IMR-90 (cell line): ENCODE data around the gene ZNF211. TPM values are rescaled to one million over a fixed set of nuclear protein-coding genes. Genes with fewer than 3 reads are reported as not detected.

ENCODE experiments used
- ATAC-seq: fragments of 200-7000 bp; cut with Tn5 transposase; 2 replicates; pipeline ENCODE4 v1.9.1; 2020; ENCODE audit warnings: low read depth, mild to moderate bottlenecking, moderate library complexity
- BruUV-seq: library from RNA; stranded (reverse); fragments of 400-500 nt; replicated peaks from 2 replicates; lab custom pipeline; 2021; lab: Mats Ljungman, UMichigan
- CTCF ChIA-PET: fragments of 300-600 bp; formaldehyde crosslinking; extraction: SDS; loops from one replicate; lab custom pipeline; 2021; ENCODE audit warnings: antibody characterized with exemption; lab: Yijun Ruan, JAX
- POLR2A ChIA-PET: fragments of 300-600 bp; sonication (Branson Sonifier 250); formaldehyde crosslinking; loops from one replicate; lab custom pipeline; 2022; ENCODE audit warnings: antibody characterized with exemption; ENCODE audit not compliant: unreplicated experiment; lab: Charles Lee
- DNase-seq: peaks from one replicate; pipeline ENCODE4 v3.0.0; 2013
- H2AFZ ChIP-seq: replicated peaks from 2 replicates; pipeline ENCODE3; 2013; ENCODE audit warnings: low read length, mild to moderate bottlenecking; ENCODE audit not compliant: poor library complexity
- H2AK5ac ChIP-seq: 2 replicates; pipeline ENCODE4 v1.6.1; 2013; ENCODE audit warnings: low read depth, low read length, inconsistent platforms
- H2AK9ac ChIP-seq: replicated peaks from 2 replicates; pipeline ENCODE3; 2013; ENCODE audit warnings: mild to moderate bottlenecking, low read depth, low read length, moderate library complexity; ENCODE audit not compliant: poor library complexity
- H2BK120ac ChIP-seq: 2 replicates; pipeline ENCODE4 v1.6.1; 2013; ENCODE audit warnings: low read depth, low read length, inconsistent platforms
- H2BK15ac ChIP-seq: 3 replicates; pipeline ENCODE4 v1.6.1; 2013; ENCODE audit warnings: low read depth, low read length, inconsistent platforms
- H2BK20ac ChIP-seq: 2 replicates; pipeline ENCODE4 v1.6.1; 2013; ENCODE audit warnings: low read depth, mild to moderate bottlenecking, inconsistent platforms, low read length, moderate library complexity
- H2BK5ac ChIP-seq: 2 replicates; pipeline ENCODE4 v1.6.1; 2013; ENCODE audit warnings: mild to moderate bottlenecking, low read depth, low read length, inconsistent platforms; ENCODE audit not compliant: poor library complexity, severe bottlenecking
- H3K14ac ChIP-seq: replicated peaks from 2 replicates; pipeline ENCODE4 v1.6.1; 2013; ENCODE audit warnings: low read depth, low read length, inconsistent platforms
- H3K18ac ChIP-seq: 2 replicates; pipeline ENCODE4 v1.6.1; 2013; ENCODE audit warnings: low read depth, low read length, control low read depth
- H3K23ac ChIP-seq: 2 replicates; pipeline ENCODE4 v1.6.1; 2013; ENCODE audit warnings: low read depth, low read length, inconsistent platforms
- H3K27ac ChIP-seq: 2 replicates; pipeline ENCODE4 v1.5.1; 2013; ENCODE audit warnings: mild to moderate bottlenecking, control low read depth, low read length; ENCODE audit not compliant: insufficient read depth
- H3K27me3 ChIP-seq: 2 replicates; pipeline ENCODE4 v1.6.1; 2013; ENCODE audit warnings: low read length; ENCODE audit not compliant: control insufficient read depth, insufficient read depth
- H3K36me3 ChIP-seq: 2 replicates; pipeline ENCODE4 v1.6.1; 2013; ENCODE audit warnings: low read length, mixed read lengths; ENCODE audit not compliant: control insufficient read depth, insufficient read depth
- H3K4ac ChIP-seq: 2 replicates; pipeline ENCODE4 v1.6.1; 2013; ENCODE audit warnings: low read depth, low read length, inconsistent platforms
- H3K4me1 ChIP-seq: 2 replicates; pipeline ENCODE4 v1.6.1; 2013; ENCODE audit warnings: low read length, mixed read lengths; ENCODE audit not compliant: control insufficient read depth, insufficient read depth
- H3K4me2 ChIP-seq: 2 replicates; pipeline ENCODE4 v1.6.1; 2013; ENCODE audit warnings: low read depth, mild to moderate bottlenecking, control low read depth, low read length, moderate library complexity
- H3K4me3 ChIP-seq: 2 replicates; pipeline ENCODE4 v1.5.1; 2013; ENCODE audit warnings: low read depth, mild to moderate bottlenecking, control low read depth, low read length, moderate library complexity; ENCODE audit not compliant: insufficient read depth
- H3K56ac ChIP-seq: 2 replicates; pipeline ENCODE4 v1.6.1; 2013; ENCODE audit warnings: low read length, inconsistent platforms; ENCODE audit not compliant: insufficient read depth; ENCODE audit errors: extremely low read depth
- H3K79me1 ChIP-seq, 2 experiments: 2 replicates each; pipeline ENCODE4 v1.6.1; 2013; ENCODE audit warnings: low read length in 2 of 2, inconsistent platforms in 1 of 2, low read depth in 1 of 2
- H3K9ac ChIP-seq: 2 replicates; pipeline ENCODE4 v1.6.1; 2013; ENCODE audit warnings: low read depth, low read length, control low read depth
- H3K9me1 ChIP-seq: 2 replicates; pipeline ENCODE4 v1.6.1; 2013; ENCODE audit warnings: low read length, inconsistent platforms; ENCODE audit not compliant: insufficient read depth
- H3K9me3 ChIP-seq: 2 replicates; pipeline ENCODE4 v1.6.1; 2013; ENCODE audit warnings: low read length; ENCODE audit not compliant: control insufficient read depth, insufficient read depth
- H4K20me1 ChIP-seq: 2 replicates; pipeline ENCODE4 v1.6.1; 2013; ENCODE audit warnings: low read length, inconsistent platforms; ENCODE audit not compliant: insufficient read depth
- H4K5ac ChIP-seq: 2 replicates; pipeline ENCODE4 v1.6.1; 2013; ENCODE audit warnings: mild to moderate bottlenecking, low read depth, low read length, control low read depth
- H4K8ac ChIP-seq, 2 experiments: 2 replicates each; pipeline ENCODE4 v1.6.1; 2013; ENCODE audit warnings: low read depth in 2 of 2, low read length in 2 of 2, control low read depth in 1 of 2, inconsistent platforms in 1 of 2
- H4K91ac ChIP-seq: 2 replicates; pipeline ENCODE4 v1.6.1; 2013; ENCODE audit warnings: low read depth, low read length, inconsistent platforms; ENCODE audit not compliant: insufficient read depth
- BHLHE40 ChIP-seq: fragments of 150-350 bp; IDR thresholded peaks from 2 replicates; pipeline ENCODE4 v1.6.1; 2016; ENCODE audit warnings: mild to moderate bottlenecking, low read depth, low read length
- CTCF ChIP-seq: conservative IDR thresholded peaks from 2 replicates; pipeline ENCODE4 v1.5.1; 2012; ENCODE audit warnings: mild to moderate bottlenecking, low read depth, low read length, improper control_type of control experiment
- ELK1 ChIP-seq: fragments of 150-350 bp; IDR thresholded peaks from 2 replicates; pipeline ENCODE4 v1.6.1; 2016; ENCODE audit warnings: low read depth, mild to moderate bottlenecking, low read length, moderate library complexity, borderline replicate concordance
- MAFK ChIP-seq: IDR thresholded peaks from 2 replicates; pipeline ENCODE4 v1.6.1; 2012; ENCODE audit warnings: low read depth, low read length, improper control_type of control experiment
- MXI1 ChIP-seq: IDR thresholded peaks from 2 replicates; pipeline ENCODE4 v1.6.1; 2012; ENCODE audit warnings: low read depth, mild to moderate bottlenecking, low read length, moderate library complexity, borderline replicate concordance
- SMC3 ChIP-seq: fragments of 150-350 bp; IDR thresholded peaks from 2 replicates; pipeline ENCODE4 v1.6.1; 2016; ENCODE audit warnings: low read depth, mild to moderate bottlenecking, antibody characterized with exemption, low read length, moderate library complexity
- dilution Hi-C: fragments of 300-500 bp; cut with HindIII; formaldehyde crosslinking; loops from one replicate; pipeline ENCODE4 v1.14.3; 2018; ENCODE audit warnings: low sequenced_read_pairs; ENCODE audit not compliant: unreplicated experiment
- in situ Hi-C: fragments of 300-500 bp; cut with MboI; formaldehyde crosslinking; loops from 3 replicates; pipeline ENCODE4 v1.14.3; 2019; ENCODE audit warnings: low sequenced_read_pairs, inconsistent platforms, mixed read lengths
- intact Hi-C: fragments of 100-400 bp; cut with micrococcal nuclease; formaldehyde crosslinking; loops from 2 replicates; pipeline ENCODE4 v1.10.0; 2022
- polyA plus RNA-seq, 3 experiments: library from polyadenylated mRNA; depleted of rRNA; stranded (reverse); fragments of >200 nt; gene quantifications; 2 replicates each; pipeline ENCODE4 v1.2.3, GENCODE V29; 2012; ENCODE audit warnings: low replicate concordance in 1 of 3
- total RNA-seq: library from RNA; depleted of rRNA; stranded (reverse); fragments of >200 nt; gene quantifications from 2 replicates; pipeline ENCODE4 v1.2.3, GENCODE V29; 2012

The ZNF211 gene
- total and polyA plus RNA-seq, 2 of the 4 experiments (the other 2 are of a cell fraction) = 8.7 to 13.1 TPM

DNA sequence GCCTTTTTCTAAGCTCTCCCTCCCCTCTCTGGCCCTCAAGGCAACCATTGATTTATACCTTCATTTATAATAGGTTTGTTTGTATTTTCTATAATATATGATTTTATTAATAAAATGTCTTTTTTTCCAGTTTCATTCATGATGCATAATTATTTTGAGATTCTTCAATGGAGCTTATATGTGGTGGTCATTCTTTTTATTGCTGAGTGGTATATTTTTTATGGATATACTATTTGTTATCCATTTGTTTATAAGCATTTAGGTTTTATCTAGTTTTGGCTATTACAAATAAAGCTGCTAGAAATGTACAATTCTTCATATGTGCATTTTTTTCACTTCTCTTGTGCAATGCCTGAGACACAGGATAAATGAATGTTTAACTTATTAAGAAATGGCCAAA, 10.8 kb downstream of the ZNF211 start:
- Histone ChIP-seq H4K8ac (no peak overlapping the region), H3K9me1 (no peaks in the 10 kb centered on the region), H3K4me3 (no peak overlapping the region), H3K27me3 (no peaks in the 10 kb centered on the region), H3K14ac (no peak overlapping the region), H3K9me3 (peaks cover 38% of the 10 kb centered on the region), H3K18ac (no peak overlapping the region), H3K27ac (no peak overlapping the region), H2BK5ac (no peak overlapping the region), H2BK120ac (no peak overlapping the region), H3K4me1 (no peaks in the 10 kb centered on the region), H2AFZ (no peak overlapping the region), H3K56ac (no peak overlapping the region), H2AK9ac (no peak overlapping the region), H3K4me2 (no peak overlapping the region), H4K91ac (no peak overlapping the region), H2AK5ac (no peak overlapping the region), H3K4ac (no peak overlapping the region), H4K5ac (no peak overlapping the region), H3K23ac (no peak overlapping the region), H3K9ac (no peak overlapping the region), H3K79me1 (peaks cover 0 to 3% of the 10 kb centered on the region in 2 experiments; a peak in 3 of 4 replicates), H4K20me1 (no peaks in the 10 kb centered on the region), H2BK15ac (no peak overlapping the region), H3K36me3 (peaks cover 32% of the 10 kb centered on the region), H2BK20ac (no peak overlapping the region)
- CTCF ChIA-PET = no interaction called here
- TF ChIP-seq BHLHE40 = no peak
- TF ChIP-seq MAFK = 0 out of 2 replicates have a peak, but pooled peaks have one; percentile 23
- no peak for TF ChIP-seq CTCF
- TF ChIP-seq SMC3 = no peak
- TF ChIP-seq MXI1 = no peak
- TF ChIP-seq ELK1 = no peak
- POLR2A ChIA-PET = no interaction called here
- dilution Hi-C loops = no loop called here
- intact Hi-C loops = no loop called here
- DNase-seq = no peak
- BruUV-seq = no TSS peak
- in situ Hi-C loops = no loop called here
- ATAC-seq = no peak
